Heart right ventricle (tissue), 16 donors: ENCODE results near the gene PAM16. TPM values are rescaled to one million over a fixed set of nuclear protein-coding genes. Genes with fewer than 3 reads are reported as not detected.

Experiments
- ATAC-seq, 8 donors: fragments of 200-7000 bp; cut with Tn5 transposase; one replicate each; pipeline ENCODE4 v1.9.1; 2020; ENCODE audit warnings: mild to moderate bottlenecking in 8 of 8, moderate library complexity in 8 of 8, moderate number of reproducible peaks in 1 of 8
- DNase-seq, 2 donors: peaks; one replicate each; pipeline ENCODE4 v3.0.0-alpha.2; 2020
- H3K27ac ChIP-seq, 10 donors: fragments of 200-600 bp; sonication (generic) in 2 of 10; one replicate each; pipeline versions ENCODE4 v1.5.0 to v1.8.0; 2020 to 2022; ENCODE audit warnings: mild to moderate bottlenecking in 3 of 10
- H3K27me3 ChIP-seq, 7 donors: fragments of 200-600 bp; one replicate each; pipeline ENCODE4 v1.8.0; 2021 to 2022; ENCODE audit warnings: mild to moderate bottlenecking in 2 of 7
- H3K36me3 ChIP-seq, 9 donors: fragments of 200-600 bp; sonication (generic) in 1 of 9; one replicate each; pipeline versions ENCODE4 v1.5.0 to v1.8.0; 2020 to 2022; ENCODE audit warnings: mild to moderate bottlenecking in 2 of 9
- H3K4me1 ChIP-seq, 9 donors: fragments of 200-600 bp; sonication (generic) in 1 of 9; one replicate each; pipeline versions ENCODE4 v1.5.0 to v1.8.0; 2020 to 2022; ENCODE audit warnings: mild to moderate bottlenecking in 4 of 9
- H3K4me3 ChIP-seq, 10 donors: fragments of 200-600 bp; sonication (generic) in 2 of 10; one replicate each; pipeline versions ENCODE4 v1.5.0 to v1.8.0; 2020 to 2022; ENCODE audit warnings: mild to moderate bottlenecking in 7 of 10, moderate library complexity in 2 of 10
- H3K9me3 ChIP-seq, 11 donors: fragments of 200-600 bp in 10 of 11; sonication (generic) in 2 of 11; one replicate each; pipeline versions ENCODE4 v1.5.0 to v1.8.0; 2013 to 2022; ENCODE audit warnings: mild to moderate bottlenecking in 2 of 11, control low read depth in 1 of 11, moderate library complexity in 1 of 11
- WGBS, 2 donors: extraction: QIAGEN DNeasy Blood & Tissue Kit; methylation state at CpG; one replicate each; pipeline ENCODE4 v1.1.7; 2013; ENCODE audit warnings: inconsistent platforms in 1 of 2; 5-methylcytosine and 5-hydroxymethylcytosine counted together
- intact Hi-C, 10 donors: fragments of 100-400 bp; cut with DNase I; formaldehyde crosslinking; loops; one replicate each; pipeline versions ENCODE4 v1.11.1 to v1.14.2; 2022
- polyA plus RNA-seq, 2 donors: library from polyadenylated mRNA; stranded (reverse); fragments of 200-250 nt; gene quantifications; one replicate each; pipeline ENCODE4 v1.2.3, GENCODE V29; 2013
- total RNA-seq, 10 donors: library from RNA; stranded (reverse); fragmentation: NEBNext Ultra II Directional in 3 of 10; extraction: Animal tissue kit (Norgen Biotek cat#: 25700) in 3 of 10; gene quantifications; one replicate each; pipeline versions ENCODE4 v1.2.1 to v1.2.4, GENCODE V29; 2021 to 2023
- TF ChIP-seq, protein P1 (sequence below), 9 donors: fragments of 200-600 bp; sonication (generic) in 2 of 9; IDR thresholded peaks; one replicate each; pipeline versions ENCODE4 v1.5.0 to v1.8.0; 2021 to 2022; ENCODE audit warnings: antibody characterized with exemption in 9 of 9, mild to moderate bottlenecking in 5 of 9, moderate library complexity in 1 of 9
- donor health status: Arrhythmogenic right ventricular cardiomyopathy.
- donor health status: ischemic (EF 13 %, LVEDD 7.1; RV severe dilation, severe dysfunction).
- donor health status: healthy with polysubstance abuse.
- donor health status: DM: no; HTN: yes; CAD: no.
- donor health status: DM: no; HTN: no; CAD: no.
- donor health status: ischemic (EF 25% LVEDD 6.9; RV normal size, moderate dysfunction).
- donor health status: ischemic (EF 25% LVEDD 5.7; RV mildly dilated, moderate dysfunction).
- donor health status: healthy.
- donor health status: DM: yes; HTN: yes; CAD: no.
- donor health status: Ischemic cardiomyopathy.
- donor health status: ischemic (EF 35%, LVEDD 5.7; RV mildly dilated, moderate dysfunction).
- donor health status: nonischemic (EF 11% LVEDD 7.7; RV severe dilation, severe dysfunction).
- donor health status: DM: yes; HTN: yes; CAD: no.
- donor health status: PGD.
- donor health status: ischemic (EF 29% LVEDD 5.4; RV normal size, mild dysfunction).
- donor health status: nonischemic (EF 23%, LVEDD 6.1; RV moderate dilation, normal function).

Gene PAM16
- total and polyA plus RNA-seq, 12 donors, result 44.2 to 288 (median 59.0) TPM

DNA sequence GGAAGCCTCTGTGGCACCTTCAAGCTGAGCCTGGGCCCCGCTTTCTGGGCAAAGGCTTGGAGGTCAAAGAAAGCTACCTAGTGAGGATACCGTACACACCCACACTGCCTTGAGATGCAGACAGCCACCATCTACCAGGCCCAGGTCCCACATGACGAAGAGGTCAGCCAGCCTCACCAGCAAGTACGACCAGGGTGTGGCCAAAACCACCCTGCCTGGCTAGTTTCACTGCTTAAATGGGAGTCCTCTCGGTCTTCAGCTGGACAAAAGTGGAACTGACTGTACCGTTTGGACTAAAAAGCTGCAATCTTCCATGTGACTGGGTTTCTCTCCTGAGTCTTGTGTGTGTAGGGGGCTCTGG, 42.1 kb upstream of the PAM16 start:
- no peaks in the 10 kb centered on the region for H3K9me3 ChIP-seq
- peaks cover 0 to 94% (median 7%) of the 10 kb centered on the region in 9 donors for H3K36me3 ChIP-seq
- H3K27me3 ChIP-seq, result no peaks in the 10 kb centered on the region
- TF ChIP-seq, protein P1, sequence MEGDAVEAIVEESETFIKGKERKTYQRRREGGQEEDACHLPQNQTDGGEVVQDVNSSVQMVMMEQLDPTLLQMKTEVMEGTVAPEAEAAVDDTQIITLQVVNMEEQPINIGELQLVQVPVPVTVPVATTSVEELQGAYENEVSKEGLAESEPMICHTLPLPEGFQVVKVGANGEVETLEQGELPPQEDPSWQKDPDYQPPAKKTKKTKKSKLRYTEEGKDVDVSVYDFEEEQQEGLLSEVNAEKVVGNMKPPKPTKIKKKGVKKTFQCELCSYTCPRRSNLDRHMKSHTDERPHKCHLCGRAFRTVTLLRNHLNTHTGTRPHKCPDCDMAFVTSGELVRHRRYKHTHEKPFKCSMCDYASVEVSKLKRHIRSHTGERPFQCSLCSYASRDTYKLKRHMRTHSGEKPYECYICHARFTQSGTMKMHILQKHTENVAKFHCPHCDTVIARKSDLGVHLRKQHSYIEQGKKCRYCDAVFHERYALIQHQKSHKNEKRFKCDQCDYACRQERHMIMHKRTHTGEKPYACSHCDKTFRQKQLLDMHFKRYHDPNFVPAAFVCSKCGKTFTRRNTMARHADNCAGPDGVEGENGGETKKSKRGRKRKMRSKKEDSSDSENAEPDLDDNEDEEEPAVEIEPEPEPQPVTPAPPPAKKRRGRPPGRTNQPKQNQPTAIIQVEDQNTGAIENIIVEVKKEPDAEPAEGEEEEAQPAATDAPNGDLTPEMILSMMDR (IDR thresholded peaks at IDR 0.05), result no peak
- peaks cover 0 to 46% (median 24%) of the 10 kb centered on the region in 9 donors for H3K4me1 ChIP-seq
- DNase-seq (no peak), ATAC-seq (no peak)
- WGBS, 2 donors, result 71 to 80% methylated on average over 6 of the region's 6 CpGs
- intact Hi-C loops, result no loop called here
- H3K27ac ChIP-seq, result peak overlapping the region in 8 of 10 donors; percentile 3 to 69 (median 56)
- H3K4me3 ChIP-seq, result no peak overlapping the region

DNA sequence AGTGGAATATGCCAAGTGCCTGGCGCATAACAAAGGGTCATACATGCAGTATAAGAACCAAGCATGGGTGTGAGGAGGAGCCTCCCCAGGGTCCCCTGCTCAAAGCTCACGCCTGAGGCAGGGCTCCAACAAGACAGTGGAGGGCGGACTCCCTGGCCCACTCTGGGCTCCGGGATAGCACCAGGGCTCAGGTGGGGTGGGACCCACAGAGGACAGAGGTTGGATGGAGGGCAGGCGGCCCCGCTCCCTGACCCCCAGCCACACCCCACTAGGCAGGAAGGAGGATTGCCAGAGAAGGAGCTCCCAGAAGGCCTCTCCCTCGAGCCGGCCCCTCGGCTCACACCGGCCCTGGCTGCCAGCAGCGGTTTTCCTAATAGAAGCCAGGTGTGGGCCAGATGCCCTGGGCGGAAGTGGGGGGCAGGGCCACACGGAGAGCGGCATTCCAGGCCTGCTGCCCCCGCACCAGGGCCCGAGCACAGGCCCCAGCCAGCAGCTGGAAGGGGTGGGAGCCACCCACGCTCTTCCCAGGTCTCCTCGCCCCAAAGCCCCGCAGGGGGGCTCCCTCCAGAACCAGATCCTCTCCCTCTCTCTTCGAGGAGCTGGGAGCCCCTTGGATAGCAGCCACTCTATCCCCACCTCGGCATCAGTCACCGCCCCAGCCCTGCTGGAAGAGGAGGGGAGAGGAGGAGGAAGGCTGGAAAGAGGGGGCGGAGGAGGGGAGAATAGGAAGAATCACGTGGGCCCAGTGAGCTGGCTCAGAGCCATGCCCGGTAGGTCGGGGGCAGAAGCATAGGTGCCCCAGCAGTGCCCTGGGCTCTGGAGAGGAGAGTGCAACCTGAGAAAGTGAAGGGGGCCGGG, 41.5 kb upstream of the PAM16 start:
- 51 to 58% methylated on average over 27 of the region's 27 CpGs for WGBS, 2 donors
- TF ChIP-seq, protein P1 (IDR thresholded peaks at IDR 0.05), result no peak
- DNase-seq (no peak), ATAC-seq (peak in 7 of 8 donors; percentile 6 to 57 (median 29))
- no peaks in the 10 kb centered on the region for H3K27me3 ChIP-seq
- peaks cover 0 to 52% (median 29%) of the 10 kb centered on the region in 9 donors for H3K4me1 ChIP-seq
- peak overlapping the region in 8 of 10 donors; percentile 3 to 69 (median 56) for H3K27ac ChIP-seq
- H3K4me3 ChIP-seq, result no peak overlapping the region
- H3K9me3 ChIP-seq, result no peaks in the 10 kb centered on the region
- intact Hi-C loops, result no loop called here
- peaks cover 0 to 94% (median 2%) of the 10 kb centered on the region in 9 donors for H3K36me3 ChIP-seq

DNA sequence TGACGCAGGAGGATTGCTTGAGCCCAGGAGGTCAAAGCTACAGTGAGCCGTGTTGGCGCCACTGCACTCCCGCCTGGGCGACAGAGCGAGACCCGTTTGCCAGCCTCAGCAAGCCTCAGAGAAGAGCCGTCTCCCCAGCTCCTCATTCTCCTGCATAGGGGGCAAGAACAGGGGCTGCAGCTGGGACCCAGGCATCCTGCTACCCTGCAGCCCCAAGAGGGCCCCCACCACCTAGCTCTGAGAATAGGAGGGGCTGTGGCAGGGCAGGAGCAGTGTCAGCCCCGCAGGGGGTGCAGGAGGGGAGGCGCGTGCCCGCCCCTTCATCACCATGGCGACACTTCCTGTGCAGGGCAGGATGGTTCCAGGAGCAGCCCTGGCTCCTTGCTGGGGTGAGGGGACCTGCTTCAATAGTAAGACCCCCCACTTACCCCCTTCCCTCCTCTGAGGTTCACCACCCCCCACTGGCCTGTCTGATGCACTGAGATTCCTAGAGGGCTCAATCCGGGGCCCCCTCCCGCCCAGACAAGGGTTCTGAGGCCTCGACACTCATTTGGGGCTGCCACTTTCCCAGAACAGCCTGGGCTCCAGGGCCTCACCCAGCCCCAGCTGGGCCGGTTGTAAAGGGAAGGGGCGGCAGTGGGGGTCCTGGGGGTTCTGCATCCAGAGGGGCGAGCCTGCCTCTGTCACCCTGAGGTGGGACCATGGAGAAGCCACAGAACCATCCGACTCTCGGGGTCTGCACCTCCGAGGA, 40.7 kb upstream of the PAM16 start:
- no peaks in the 10 kb centered on the region for H3K27me3 ChIP-seq
- ATAC-seq, result no peak
- no peak overlapping the region for H3K4me3 ChIP-seq
- peaks cover 0 to 95% (median 0%) of the 10 kb centered on the region in 9 donors for H3K36me3 ChIP-seq
- peaks cover 0 to 60% (median 36%) of the 10 kb centered on the region in 9 donors for H3K4me1 ChIP-seq
- no peaks in the 10 kb centered on the region for H3K9me3 ChIP-seq
- TF ChIP-seq, protein P1 (IDR thresholded peaks at IDR 0.05), result no peak
- DNase-seq, result no peak
- peak overlapping the region in 5 of 10 donors; percentile 43 to 68 (median 58) for H3K27ac ChIP-seq
- intact Hi-C loops, result no loop called here
- WGBS, 2 donors, result 89 to 90% methylated on average over 22 of the region's 22 CpGs
